AG10803 (cell line): ENCODE results near the gene LIN37.

Experiments
- DNase-seq: peaks from one replicate; pipeline ENCODE4 v3.0.0; 2010; ENCODE audit warnings: low read depth
- H3K4me3 ChIP-seq: 2 replicates; pipeline ENCODE4 v1.5.1; 2011; ENCODE audit warnings: mild to moderate bottlenecking, low read length, control low read depth
- CTCF ChIP-seq: conservative IDR thresholded peaks from 2 replicates; pipeline ENCODE4 v1.5.1; 2011; ENCODE audit warnings: mild to moderate bottlenecking, low read length, control low read depth, inconsistent platforms

Gene LIN37

GRCh38 chr19:35716801-35717664, 31.3 kb upstream of the LIN37 start:
- peak; percentile 80 for TF ChIP-seq CTCF
- peak overlapping the region; percentile 84 for H3K4me3 ChIP-seq
- DNase-seq = peak; percentile 81

- TF ChIP-seq CTCF = no peak
- peak; percentile 94 for DNase-seq
- peak within 1 kb of the TSS; percentile 91 for H3K4me3 ChIP-seq
These were observed 30.6 kb upstream of the LIN37 start, which contains the start of gene KMT2B for GRCh38 chr19:35717665-35718344. Gene KMT2B, plus strand, starts transcription at chr19:35718003. Its CDS starts 16 bp downstream, at chr19:35718019.

- DNase-seq = peak; percentile 11
- TF ChIP-seq CTCF = no peak
- peak overlapping the region; percentile 91 for H3K4me3 ChIP-seq
These were observed 29.9 kb upstream of the LIN37 start for GRCh38 chr19:35718345-35719041.

- peak overlapping the region; percentile 91 for H3K4me3 ChIP-seq
- no peak for TF ChIP-seq CTCF
- DNase-seq = no peak
These were observed 28.8 kb upstream of the LIN37 start for GRCh38 chr19:35719402-35720162.

GRCh38 chr19:35720163-35720524, 28.2 kb upstream of the LIN37 start:
- DNase-seq = no peak
- no peak for TF ChIP-seq CTCF
- no peak overlapping the region for H3K4me3 ChIP-seq

GRCh38 chr19:35720648-35721047, 27.7 kb upstream of the LIN37 start:
- DNase-seq = no peak
- no peak for TF ChIP-seq CTCF
- no peak overlapping the region for H3K4me3 ChIP-seq
